Cardiac septum (tissue), 1 donor: ENCODE results near the gene ATL3. TPM values are rescaled to one million over a fixed set of nuclear protein-coding genes. Genes with fewer than 3 reads are reported as not detected.
"Not testable (repeated sequence)": the region's sequence is repeated elsewhere in the genome, so short reads cannot be mapped to it uniquely, and the experiment has no call there.

Experiments used
- DNase-seq: peaks from one replicate; pipeline ENCODE4 v3.0.0-alpha.2; 2020; ENCODE audit warnings: low spot score
- intact Hi-C: fragments of 100-400 bp; cut with DNase I; formaldehyde crosslinking; loops from one replicate; pipeline ENCODE4 v1.14.0; 2022
- total RNA-seq: library from RNA; stranded (reverse); fragmentation: NEBNext Ultra II Directional; extraction: Animal tissue kit (Norgen Biotek cat#: 25700); gene quantifications from one replicate; pipeline ENCODE4 v1.2.1, GENCODE V29; 2021
- donor health status: DM: no; HTN: no; CAD: no.

Gene ATL3
- total RNA-seq, 1 donor from 2014 or later = 15.1 TPM

DNA sequence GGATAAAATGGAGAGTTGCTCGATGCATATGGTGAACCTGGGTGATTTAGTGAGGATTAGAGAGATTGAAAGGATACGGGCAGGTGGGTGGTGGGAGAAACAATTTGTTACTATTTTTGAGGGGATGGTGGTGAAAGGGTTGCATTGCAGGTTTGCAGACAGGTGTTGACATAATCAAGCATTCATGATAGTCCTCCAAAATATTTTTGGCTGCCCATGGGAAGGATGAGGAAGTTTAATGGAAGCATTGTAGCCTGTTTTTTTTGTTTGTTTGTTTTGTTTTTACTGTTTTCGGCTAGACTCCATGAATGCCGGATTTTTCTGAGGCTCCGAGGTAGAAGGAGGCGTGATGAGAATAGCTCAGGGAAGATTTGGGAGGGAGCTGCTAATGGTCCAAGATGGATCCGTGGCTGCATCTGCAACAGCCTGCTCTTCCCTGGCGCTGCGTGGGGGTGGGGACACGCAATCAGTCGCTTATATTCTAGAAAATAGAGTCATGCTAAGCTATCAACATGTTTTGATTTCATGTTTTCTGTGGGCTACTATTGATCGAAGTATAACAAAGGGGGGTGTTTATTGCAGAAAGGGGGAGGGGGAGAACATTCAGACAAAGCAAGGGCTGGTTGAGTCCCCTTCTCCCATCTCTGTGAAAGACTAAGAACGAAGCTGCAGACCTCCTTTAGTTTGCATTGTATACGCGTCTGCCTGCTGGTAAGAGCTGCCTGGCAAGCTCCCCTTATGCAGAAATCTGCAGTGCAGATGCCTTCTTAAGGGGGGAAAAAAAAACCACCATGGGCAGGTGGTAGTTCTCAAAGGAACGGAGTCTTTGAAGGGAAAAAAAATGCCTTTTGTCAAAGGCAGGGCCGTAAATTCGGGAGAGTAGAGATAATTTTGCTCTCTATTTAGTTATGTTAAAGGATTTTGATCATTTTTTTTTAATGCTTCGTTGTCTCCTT lies 11.2 kb upstream of the ATL3 start:
- DNase-seq = no peak
- intact Hi-C loops = no loop called here

DNA sequence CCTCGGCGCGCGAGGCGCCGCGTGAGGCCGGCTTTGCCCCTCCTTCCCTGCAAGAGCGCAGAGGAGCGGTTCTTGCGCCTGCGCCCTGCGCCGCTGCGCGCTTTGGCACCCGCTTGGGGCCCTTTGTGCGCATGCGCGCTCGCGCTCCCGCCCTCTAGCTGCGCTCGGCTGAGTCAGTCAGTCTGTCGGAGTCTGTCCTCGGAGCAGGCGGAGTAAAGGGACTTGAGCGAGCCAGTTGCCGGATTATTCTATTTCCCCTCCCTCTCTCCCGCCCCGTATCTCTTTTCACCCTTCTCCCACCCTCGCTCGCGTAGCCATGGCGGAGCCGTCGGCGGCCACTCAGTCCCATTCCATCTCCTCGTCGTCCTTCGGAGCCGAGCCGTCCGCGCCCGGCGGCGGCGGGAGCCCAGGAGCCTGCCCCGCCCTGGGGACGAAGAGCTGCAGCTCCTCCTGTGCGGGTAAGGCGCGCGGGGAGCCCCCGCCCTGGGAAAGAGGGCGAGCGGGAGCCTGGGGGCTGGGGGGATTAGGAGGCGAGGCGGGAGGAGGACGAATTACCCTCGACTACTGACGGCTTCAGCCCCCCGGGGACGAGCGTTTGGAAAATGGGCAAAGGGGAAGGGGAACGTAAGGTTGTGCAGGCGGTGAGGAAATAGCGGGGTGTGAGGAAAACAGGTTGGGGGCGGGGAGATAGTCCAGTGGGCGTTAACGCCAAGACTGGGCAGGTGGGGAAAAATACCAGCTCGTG lies 10.3 kb upstream of the ATL3 start, which contains the start of gene RTN3:
RTN3 (plus strand) TSS at position 180 of the 745 bp plus-strand sequence; CDS start at position 317, 137 bp downstream.
- peak; percentile 99 for DNase-seq
- intact Hi-C loops = loop anchor here (1.0 kb wide), 1 partner anchor 10 kb away; the partner anchor contains the start of gene ATL3

DNA sequence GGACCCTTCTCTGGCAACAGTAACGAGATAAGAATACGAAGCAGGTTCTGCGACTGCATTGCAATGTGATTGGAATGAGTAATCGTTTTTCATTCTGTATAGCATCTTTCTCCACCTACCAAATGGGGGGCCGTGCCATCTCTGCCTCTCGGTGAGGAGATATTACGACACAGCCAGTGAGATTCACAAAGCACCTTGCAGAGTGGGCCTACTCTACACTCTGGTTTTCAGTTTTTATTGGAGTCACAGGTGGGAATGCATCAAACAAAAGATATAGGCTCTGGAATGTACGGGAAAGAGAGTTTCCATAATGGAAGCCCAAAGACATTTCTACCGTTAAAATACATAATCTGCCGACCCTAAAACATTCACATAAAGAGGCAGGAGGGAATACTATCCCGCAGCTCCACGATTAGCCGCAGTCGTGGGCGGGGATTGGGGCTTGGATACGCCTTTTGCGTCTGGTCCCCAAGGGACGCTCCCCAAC lies 9.7 kb upstream of the ATL3 start:
- intact Hi-C loops = loop anchor here (1.0 kb wide), 1 partner anchor 10 kb away; the partner anchor contains the start of gene ATL3
- no peak for DNase-seq

DNA sequence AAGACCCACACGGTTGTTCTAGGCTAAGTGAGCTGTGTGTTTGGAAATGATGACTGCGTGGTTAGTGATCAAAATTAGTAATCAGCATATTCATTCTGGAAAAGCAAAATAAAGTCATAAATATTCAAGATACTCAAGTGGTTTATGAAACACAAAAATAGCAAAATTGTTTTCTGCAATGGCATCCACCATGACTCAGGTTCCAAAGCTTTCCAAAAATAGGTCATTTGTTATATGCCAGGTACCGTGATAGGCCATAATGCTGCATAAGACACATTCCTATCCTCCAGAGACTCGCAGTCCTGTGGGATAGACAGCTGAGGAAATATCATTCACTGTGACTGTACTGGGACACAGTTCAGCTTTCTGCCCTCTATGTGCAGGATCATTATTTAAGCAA lies 2.4 kb upstream of the ATL3 start:
- no peak for DNase-seq
- intact Hi-C loops = loop anchor here (5.0 kb wide), 2 partner anchors 61 to 64 kb away; partner anchors contain the start of gene PLAAT3

DNA sequence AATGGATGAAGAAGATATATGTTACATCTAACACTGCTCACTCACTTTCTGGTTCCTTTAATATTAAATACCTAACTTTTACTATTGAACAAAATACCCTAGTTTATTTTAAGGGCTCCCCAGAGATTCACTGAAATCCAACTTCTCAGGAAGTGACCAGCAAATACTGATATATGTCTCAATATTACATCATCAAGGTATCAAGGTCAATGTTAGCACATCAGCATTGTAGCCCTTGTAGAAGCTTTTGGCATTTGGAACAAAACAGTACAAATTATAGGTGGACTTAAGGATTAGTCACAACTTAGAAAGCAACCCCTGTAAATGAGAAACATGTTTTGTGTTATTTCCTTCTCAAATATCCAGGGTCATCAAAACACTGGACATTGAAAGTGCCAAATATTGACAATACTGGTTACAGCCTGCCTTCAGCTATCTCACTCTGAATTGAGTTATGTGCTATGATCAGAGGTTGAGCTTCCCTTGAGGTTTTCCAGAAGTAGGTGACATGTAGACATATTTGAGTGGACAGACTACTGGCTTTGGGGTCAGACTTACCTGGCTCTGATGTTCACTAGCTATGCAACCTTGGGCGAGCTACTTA lies 1.9 kb upstream of the ATL3 start:
- intact Hi-C loops = loop anchor here (5.0 kb wide), 2 partner anchors 61 to 64 kb away; partner anchors contain the start of gene PLAAT3
- DNase-seq = no peak

DNA sequence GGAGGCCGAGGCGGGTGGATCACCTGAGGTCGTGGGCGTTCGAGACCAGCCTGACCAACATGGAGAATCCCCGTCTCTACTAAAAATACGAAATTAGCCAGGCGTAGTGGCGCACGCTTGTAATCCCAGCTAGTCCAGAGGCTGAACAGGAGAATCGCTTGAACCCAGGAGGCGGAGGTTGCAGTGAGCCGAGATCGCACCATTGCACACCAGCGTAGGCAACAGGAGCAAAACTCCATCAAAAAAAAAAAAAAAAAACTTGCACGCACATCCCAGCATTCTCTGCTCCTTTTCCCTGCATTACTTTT lies 934 bp upstream of the ATL3 start:
- no peak for DNase-seq
- intact Hi-C loops = loop anchor here (5.0 kb wide), 2 partner anchors 60 to 65 kb away; partner anchors contain the start of gene PLAAT3

DNA sequence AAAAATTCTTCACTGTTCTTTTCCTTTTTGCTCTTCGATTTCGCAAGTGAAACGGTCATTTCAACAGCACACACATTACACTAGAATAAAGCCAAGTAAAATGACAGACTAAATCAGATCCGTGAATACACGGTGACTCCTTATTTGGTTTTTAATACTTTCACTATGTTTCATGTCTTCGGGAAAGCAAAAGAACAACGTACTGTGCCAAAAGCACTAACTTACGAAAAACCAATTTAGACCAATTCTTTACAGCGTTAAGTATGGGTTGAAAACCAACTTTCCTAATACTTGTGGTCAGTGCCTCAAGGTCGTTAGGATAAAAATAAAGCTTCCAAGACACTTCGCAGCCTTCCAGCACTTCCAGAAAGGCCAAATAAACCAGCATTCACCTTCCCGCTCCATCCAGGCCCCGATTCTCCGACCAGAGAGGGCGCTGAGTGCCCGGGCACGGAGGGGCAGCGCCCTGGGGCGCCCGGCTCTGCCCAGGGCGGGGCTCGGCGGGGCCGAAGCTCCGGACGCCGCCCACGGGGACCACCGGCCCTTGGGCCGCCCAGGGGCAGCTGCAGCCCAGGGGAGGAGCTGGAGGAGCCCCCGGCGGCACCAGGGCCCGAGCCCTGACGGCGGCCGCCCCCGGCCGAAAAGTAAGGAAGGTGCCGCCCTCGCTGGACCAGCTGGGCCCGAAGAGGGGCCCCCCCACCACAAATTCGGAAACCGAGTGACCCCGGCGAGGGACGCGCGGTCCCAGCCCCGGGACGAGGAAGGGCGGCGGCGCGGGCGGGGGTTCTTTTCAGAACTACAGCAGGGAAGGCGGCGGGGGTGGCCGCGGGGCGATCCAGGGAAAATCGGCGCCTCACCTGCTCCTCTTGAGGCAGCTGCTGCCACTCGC lies 499 bp downstream of the ATL3 start:
- intact Hi-C loops = loop anchor here (1.0 to 5.0 kb wide), 3 partner anchors 11 to 67 kb away; partner anchors contain the start of genes PLAAT3 and RTN3
- peak; percentile 90 for DNase-seq

DNA sequence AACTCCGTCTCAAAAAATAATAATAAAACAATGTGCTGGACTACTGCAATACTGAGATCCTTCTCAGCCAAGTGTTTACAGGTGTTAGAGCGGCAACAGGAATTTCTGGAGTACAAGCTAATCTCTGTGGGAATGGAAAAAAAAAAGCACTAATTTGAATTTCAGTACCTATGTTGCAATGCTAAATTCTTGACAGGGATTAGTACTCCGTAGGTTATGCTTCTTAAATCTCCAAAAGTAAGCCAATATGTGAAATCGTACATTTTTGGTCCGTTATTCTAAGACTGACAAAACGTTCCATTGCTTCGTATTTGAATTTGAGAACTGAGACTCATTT lies 1.1 kb downstream of the ATL3 start:
- intact Hi-C loops = loop anchor here (5.0 kb wide), 2 partner anchors 58 to 67 kb away; partner anchors contain the start of gene PLAAT3
- no peak for DNase-seq

DNA sequence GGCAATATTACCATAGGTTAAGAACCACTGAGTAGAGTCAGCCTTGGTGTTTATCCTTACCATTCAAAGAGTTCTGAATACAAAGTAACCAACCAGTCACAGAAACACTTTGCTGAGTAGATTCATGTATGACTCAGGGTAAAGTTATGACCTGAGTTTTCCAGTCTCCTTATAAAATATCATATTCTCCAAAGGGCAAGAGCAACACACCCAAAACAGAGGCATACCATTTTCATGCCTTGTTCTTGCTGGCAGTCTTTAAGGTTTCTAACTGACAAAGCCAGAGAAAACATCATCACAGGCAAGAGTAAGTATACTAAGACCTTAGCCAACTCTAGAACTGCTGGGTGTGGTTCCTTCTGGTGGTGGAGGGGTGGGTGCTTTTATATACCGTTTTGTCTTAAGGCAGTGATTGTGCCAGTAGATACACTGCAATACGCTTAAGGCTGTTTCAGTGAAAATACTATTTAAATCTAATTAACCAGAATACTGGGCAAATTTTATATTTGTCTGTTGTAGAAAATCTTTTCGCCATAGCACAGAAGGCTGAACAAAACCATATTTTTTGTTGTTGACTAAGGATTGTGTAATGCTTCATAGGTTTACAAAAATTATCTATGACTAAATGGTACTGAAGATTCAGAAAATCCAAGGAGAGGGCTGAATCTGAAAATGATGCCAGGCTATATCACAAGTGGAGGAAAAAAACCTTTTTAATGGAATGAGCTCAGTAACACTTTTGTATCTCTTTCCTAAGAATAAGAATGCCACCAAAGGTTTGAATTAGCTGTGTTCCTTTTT lies 3.0 kb downstream of the ATL3 start:
- intact Hi-C loops = no loop called here

DNA sequence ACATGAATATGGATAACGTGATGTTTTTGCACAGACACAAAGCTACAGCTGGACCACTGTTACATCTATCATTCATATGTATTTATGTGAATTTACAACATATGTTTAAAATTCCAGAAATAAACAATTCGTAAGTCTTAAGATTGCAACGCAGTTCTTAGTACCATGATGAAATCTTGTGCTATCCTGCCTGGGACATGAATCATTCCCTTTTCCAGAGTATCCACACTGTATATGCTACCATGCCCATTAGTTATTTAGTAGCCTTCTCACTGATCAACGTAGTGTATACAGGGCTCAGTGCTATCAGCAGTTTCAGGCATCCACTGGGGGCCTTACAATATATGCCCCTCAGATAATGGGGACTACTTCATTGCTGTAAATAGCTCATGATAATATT lies 4.3 kb downstream of the ATL3 start:
- intact Hi-C loops = no loop called here
- no peak for DNase-seq

More for the DNA sequence above, 3.0 kb downstream of the ATL3 start:
- DNase-seq = no peak

DNA sequence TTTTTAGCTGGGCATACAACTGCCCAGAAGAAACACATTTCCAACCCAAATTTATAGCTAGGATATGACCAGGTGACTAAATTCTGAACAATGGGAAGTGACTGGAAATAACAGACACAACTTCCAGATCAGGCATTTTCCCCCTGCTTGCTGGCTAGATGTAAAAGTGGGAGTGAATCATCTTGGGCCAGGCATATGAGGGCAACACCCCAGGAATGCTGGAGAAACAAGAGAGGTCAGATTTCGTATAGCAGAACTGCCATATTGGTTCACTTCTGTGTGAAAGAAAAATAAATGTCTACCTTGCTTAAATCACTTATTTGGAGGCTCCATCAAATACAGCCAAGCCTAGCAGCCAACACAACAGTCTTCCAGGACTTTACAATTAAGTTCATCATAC lies 7.4 kb downstream of the ATL3 start:
- DNase-seq = no peak
- intact Hi-C loops = no loop called here

DNA sequence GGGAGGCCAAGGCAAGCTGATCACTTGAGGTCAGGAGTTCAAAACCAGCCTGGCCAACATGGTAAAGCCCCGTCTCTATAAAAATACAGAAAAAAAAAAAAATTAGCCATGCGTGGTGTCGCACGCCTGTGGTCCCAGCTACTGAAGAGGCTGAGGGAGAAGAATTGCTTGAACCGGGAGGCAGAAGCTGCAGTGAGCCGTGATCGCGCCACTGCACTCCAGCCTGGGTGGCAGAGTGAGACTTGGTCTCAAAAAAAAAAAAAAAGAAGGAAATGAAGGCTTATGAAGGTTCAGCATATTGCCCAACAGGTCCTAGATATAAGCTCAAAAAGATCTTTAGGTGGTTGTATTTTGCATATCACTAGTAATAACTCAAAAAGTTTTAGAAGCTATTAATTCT lies 10.2 kb downstream of the ATL3 start:
- no peak for DNase-seq
- intact Hi-C loops = no loop called here

DNA sequence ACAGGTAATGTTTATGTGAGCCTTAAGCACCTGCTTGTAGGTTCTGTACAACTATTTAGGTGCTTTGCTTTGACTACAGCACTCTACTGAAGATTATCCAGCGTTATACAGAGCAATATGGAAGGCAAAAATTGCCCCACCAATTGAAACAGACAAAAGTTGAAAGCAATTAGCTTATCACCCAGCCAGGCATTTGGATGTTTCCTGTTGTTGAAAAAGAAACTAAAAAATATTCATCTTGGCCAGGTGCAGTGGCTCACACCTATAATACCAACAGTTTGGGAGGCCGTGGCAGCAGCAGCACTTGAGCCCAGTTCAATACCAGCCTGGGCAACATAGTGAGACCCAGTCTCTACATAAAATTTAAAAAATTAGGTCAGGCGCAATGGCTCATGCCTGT lies 18.5 kb downstream of the ATL3 start:
- intact Hi-C loops = no loop called here
- no peak for DNase-seq

DNA sequence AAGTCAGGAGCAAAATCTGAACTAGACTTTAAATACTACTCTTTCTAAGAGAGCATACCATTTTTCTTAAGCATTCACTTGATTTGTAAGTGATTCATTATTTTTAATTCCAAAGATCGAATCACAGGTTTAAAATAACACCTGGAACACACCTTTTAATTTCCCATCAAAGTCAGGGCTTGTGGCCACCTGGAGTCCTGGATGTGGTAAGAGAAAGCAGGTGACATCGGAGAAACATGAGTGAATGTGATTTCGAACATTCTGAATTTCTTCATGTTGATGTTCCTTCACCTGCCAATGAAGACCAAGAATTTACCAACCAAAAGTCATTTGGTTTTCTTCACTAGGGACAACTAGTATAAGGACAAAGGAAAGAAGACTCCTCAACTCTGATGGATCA lies 28.0 kb downstream of the ATL3 start:
- DNase-seq = no peak
- intact Hi-C loops = loop anchor here (5.0 kb wide), 1 partner anchor 94 kb away; no protein-coding TSS in a partner anchor

DNA sequence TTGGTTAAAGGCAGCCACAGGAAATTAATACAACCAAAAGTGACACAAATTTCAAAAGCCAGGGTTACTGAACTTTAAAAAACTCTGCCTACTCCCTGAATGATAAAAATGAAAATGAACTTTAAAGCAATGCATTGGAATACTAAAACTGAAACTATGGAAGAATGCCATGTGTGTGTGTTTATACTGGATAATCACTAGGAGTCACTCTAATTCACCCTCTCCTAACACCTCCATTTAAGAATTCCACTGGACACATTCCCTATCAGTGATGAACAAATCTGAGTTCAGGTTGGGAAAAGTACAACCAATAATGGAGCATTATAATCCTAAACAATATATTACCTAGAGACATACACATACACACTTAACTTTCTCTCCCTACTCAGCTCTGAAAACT lies 29.4 kb downstream of the ATL3 start:
- no peak for DNase-seq
- intact Hi-C loops = loop anchor here (5.0 kb wide), 1 partner anchor 96 kb away; no protein-coding TSS in a partner anchor

DNA sequence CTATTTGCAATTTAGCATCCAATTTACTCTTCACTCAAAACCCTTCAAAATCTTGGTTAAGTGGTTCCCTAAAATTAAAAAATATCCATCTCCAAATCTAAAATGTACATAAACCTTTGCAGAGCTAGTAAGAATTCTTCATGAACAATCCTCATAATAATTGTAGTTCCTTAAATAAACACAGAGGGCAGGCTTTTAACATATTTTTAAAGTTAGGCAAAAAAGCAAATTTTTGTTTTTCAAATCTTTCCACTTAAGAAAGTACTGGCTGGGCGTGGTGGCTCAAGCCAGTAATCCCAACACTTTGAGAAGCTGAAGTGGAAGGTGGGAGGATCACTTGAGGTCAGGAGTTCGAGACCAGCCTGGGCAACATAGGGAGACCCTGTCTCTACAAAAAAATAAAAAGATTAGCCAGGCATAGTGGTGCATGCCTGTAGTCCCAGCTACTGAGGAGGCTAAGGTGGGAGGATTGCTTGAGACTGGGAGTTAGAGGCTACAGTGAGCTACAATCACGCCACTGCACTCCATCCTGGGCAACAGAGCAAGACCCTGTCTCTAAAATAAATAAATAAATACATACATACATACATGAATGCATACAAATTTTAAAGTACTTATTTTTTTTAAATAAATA lies 31.9 kb downstream of the ATL3 start:
- DNase-seq = no peak
- intact Hi-C loops = no loop called here

DNA sequence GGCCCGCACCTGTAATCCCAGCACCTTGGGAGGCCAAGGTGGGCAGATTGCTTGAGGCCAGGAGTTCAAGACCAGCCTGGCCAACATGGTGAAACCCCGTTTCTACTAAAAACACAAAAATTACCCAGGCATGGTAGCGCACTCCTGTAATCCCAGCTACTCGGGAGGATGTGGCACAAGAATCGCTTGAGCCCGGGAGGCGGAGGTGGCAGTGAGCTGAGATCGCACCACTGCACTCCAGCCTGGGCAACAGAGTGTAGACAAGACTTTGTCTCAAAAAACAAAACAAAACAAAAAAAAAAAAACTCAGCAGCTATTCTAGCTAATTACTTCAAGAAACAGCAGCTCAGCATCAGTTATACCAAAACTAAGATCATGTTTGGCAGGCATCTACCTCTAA lies 32.7 kb downstream of the ATL3 start:
- DNase-seq, intact Hi-C loops: not testable (repeated sequence)
